ENCODE results near the gene TP73.

The TP73 gene

DNA sequence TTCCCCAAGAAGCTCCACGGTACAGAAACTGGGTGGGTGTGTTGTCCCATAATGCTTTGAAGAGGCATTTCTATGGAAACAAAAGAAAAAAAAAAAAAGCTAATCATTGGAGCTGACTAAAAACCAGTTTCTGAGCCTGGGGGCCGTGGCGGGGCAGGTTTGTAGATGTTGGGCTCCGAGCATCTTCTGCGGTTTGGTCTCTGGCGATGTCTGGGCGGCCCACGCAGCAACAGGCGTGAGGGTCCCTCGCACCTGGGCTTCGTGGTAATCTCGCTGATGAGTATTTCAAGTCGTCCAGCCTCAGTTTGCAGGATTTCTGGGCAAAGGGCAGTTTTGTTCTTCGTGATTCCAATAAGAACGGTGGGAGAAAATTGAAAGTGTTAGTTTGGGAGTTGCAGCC is 6.8 kb downstream of the TP73 start:
- CTCF ChIA-PET: interaction anchor here (0.5 to 1.2 kb wide), 2 partner anchors 66 to 126 kb away, joined by 3 to 5 read pairs; no protein-coding TSS in a partner anchor
- no peak for DNase-seq (ENCODE audit: extremely low spot score)
- POLR2A ChIA-PET: no interaction called here
- TF ChIP-seq, protein P1, sequence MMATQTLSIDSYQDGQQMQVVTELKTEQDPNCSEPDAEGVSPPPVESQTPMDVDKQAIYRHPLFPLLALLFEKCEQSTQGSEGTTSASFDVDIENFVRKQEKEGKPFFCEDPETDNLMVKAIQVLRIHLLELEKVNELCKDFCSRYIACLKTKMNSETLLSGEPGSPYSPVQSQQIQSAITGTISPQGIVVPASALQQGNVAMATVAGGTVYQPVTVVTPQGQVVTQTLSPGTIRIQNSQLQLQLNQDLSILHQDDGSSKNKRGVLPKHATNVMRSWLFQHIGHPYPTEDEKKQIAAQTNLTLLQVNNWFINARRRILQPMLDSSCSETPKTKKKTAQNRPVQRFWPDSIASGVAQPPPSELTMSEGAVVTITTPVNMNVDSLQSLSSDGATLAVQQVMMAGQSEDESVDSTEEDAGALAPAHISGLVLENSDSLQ (IDR thresholded peaks at IDR 0.05): no peak
- TF ChIP-seq FOXA1 (IDR thresholded peaks at IDR 0.05) (no peak), ZNF384 (IDR thresholded peaks at IDR 0.05) (no peak), FOXM1 (IDR thresholded peaks at IDR 0.05; ENCODE audit: borderline replicate concordance) (no peak), HDGF (IDR thresholded peaks at IDR 0.05; ENCODE audit: borderline replicate concordance) (no peak), CTBP1 (IDR thresholded peaks at IDR 0.05; ENCODE audit: borderline replicate concordance) (no peak), L3MBTL2 (conservative IDR thresholded peaks at IDR 0.05) (no peak), LEF1 (IDR thresholded peaks at IDR 0.05; ENCODE audit: borderline replicate concordance) (no peak), SP1 (IDR thresholded peaks at IDR 0.05) (no peak), TARDBP (IDR thresholded peaks at IDR 0.05) (no peak), FOXK2 (IDR thresholded peaks at IDR 0.05) (no peak), ARNT (IDR thresholded peaks at IDR 0.05) (no peak), NFRKB (IDR thresholded peaks at IDR 0.05) (no peak), BHLHE40 (IDR thresholded peaks at IDR 0.05; ENCODE audit: borderline replicate concordance) (no peak), SUZ12 (IDR thresholded peaks at IDR 0.05) (no peak), ELF4 (IDR thresholded peaks at IDR 0.05) (no peak)

DNA sequence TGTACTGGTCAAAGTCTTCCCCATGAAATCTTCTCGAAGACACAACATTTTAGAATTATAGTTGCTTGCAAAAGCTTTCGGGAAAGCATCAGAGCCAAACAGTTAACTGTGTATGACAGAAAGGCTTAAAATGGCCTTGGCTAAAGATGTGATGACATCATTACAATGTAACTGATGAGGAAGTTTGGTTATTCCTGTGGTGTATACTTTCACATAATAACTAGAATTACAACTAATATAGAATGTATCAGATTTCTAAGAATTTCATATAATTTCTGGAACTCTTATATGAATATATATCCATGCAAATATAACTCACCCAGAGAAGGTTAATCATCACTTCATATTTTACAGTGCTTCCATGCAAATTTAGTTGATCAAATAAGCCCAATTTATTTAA is 8.4 kb downstream of the TP73 start:
- TF ChIP-seq SUZ12 (IDR thresholded peaks at IDR 0.05): no peak
- no peak for TF ChIP-seq ZNF384 (IDR thresholded peaks at IDR 0.05)
- TF ChIP-seq BHLHE40 (IDR thresholded peaks at IDR 0.05; ENCODE audit: borderline replicate concordance): no peak
- TF ChIP-seq NFRKB (IDR thresholded peaks at IDR 0.05): no peak
- no peak for TF ChIP-seq FOXK2 (IDR thresholded peaks at IDR 0.05)
- TF ChIP-seq SP1 (IDR thresholded peaks at IDR 0.05): no peak
- TF ChIP-seq FOXA1 (IDR thresholded peaks at IDR 0.05): no peak
- TF ChIP-seq, protein P1 (IDR thresholded peaks at IDR 0.05): no peak
- TF ChIP-seq HDGF (IDR thresholded peaks at IDR 0.05; ENCODE audit: borderline replicate concordance): no peak
- no peak for TF ChIP-seq ARNT (IDR thresholded peaks at IDR 0.05)
- CTCF ChIA-PET: no interaction called here
- POLR2A ChIA-PET: no interaction called here
- DNase-seq (ENCODE audit: extremely low spot score): no peak

DNA sequence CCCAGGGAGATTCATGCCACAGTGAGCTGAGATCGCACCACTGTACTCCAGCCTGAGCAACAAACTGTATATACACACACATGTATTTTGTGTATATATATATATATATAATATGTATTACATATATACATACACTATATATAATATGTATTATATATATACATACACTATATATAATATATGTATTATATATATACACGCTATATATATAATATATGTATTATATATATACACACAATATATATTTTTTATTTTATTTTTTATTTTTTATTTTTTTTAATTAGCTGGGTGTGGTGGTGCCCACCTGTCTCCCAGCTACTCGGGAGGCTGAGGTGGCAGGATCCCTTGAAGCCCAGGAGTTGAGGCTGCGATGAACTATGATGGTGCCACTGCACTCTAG is 9.3 kb downstream of the TP73 start:
- ChIA-PET POLR2A (interaction anchor here (1.0 kb wide), 1 partner anchor 8 kb away, joined by 3 read pairs; no protein-coding TSS in a partner anchor), CTCF (interaction anchor here (1.2 kb wide), 1 partner anchor 63 kb away, joined by 3 read pairs; no protein-coding TSS in a partner anchor)
- TF ChIP-seq ELF4 (IDR thresholded peaks at IDR 0.05) (no peak), BHLHE40 (IDR thresholded peaks at IDR 0.05; ENCODE audit: borderline replicate concordance) (no peak), SUZ12 (IDR thresholded peaks at IDR 0.05) (no peak), ARNT (IDR thresholded peaks at IDR 0.05) (no peak), HDGF (IDR thresholded peaks at IDR 0.05; ENCODE audit: borderline replicate concordance) (no peak), SP1 (IDR thresholded peaks at IDR 0.05) (no peak), TARDBP (IDR thresholded peaks at IDR 0.05) (no peak)
- no peak for DNase-seq (ENCODE audit: extremely low spot score)

DNA sequence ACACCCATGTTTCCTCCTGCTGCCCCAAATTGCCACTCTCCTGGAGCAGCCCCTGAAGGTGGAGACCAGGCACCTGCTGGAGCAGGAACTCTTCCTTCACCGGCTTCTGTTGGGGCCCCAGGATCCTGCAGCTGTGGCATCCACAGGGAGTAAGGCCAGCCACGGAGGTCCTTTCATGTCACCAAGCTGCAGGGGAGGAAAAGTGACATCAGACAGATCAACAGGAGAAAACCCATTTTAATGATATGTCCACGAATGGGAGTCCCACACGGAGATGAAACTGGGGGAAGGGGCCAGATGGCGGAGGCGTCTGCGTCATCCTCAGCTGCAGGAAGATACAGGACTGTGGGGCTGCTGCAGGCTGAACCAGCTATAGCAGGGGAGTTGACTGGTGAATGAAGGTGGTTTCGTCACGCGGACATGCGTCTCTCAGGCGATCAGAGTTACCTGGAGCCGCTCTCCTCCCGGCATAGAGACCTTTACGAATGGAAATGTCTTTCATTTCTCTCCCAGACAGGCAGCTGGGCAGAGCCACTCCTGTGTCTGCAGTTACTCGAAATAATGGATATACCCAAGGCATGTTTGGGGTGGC is 9.9 kb downstream of the TP73 start:
- no peak for DNase-seq (ENCODE audit: extremely low spot score)
- CTCF ChIA-PET: interaction anchor here (1.2 kb wide), 1 partner anchor 62 kb away, joined by 3 read pairs; no protein-coding TSS in a partner anchor
- POLR2A ChIA-PET: interaction anchor here (1.0 kb wide), 1 partner anchor 9 kb away, joined by 3 read pairs; no protein-coding TSS in a partner anchor
- no peak for TF ChIP-seq CTBP1 (IDR thresholded peaks at IDR 0.05; ENCODE audit: borderline replicate concordance)
- TF ChIP-seq FOXM1 (IDR thresholded peaks at IDR 0.05; ENCODE audit: borderline replicate concordance): no peak
- no peak for TF ChIP-seq ZNF384 (IDR thresholded peaks at IDR 0.05)
- TF ChIP-seq HDGF (IDR thresholded peaks at IDR 0.05; ENCODE audit: borderline replicate concordance): no peak
- TF ChIP-seq, protein P1 (IDR thresholded peaks at IDR 0.05): no peak

DNA sequence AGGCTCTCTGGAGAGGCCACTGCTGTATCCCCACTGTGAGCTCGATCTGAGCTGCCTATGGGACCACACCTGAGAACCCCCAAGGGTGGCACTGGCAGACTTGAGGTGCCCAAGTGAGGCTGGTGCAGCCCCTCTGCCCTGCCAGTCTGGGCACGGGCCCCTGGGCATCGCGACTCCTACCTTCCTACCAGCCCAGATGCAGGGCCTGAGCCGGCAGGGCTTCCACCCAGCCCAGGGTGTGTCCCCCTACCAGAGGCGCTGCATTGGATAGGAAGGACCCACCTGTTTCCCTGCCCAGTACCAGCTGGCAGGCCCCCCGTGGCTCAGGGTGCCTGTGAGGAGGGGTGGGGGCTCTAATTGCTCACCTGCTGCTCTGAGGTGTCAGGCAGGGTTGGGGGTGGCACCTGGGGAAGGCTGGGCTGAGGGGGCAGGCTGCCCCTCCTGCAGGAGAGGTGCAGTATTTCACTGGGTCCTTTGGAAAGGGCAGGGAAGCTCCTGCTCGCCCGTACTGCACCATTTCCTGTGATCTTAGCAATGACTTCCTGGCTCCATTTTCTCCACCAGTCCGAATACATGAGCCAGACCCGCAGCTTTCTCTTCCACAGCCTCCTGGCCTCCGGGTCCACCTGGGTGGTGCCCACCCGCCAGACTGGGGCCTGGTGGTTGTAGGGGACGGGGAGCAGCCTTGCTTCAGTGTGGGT is 11.8 kb downstream of the TP73 start:
- POLR2A ChIA-PET: interaction anchor here (1.2 kb wide), 1 partner anchor 11 kb away, joined by 3 read pairs; the partner anchor contains the start of gene TP73
- CTCF ChIA-PET: interaction anchor here (0.6 kb wide), 1 partner anchor 65 kb away, joined by 3 read pairs; no protein-coding TSS in a partner anchor
- TF ChIP-seq LEF1 (IDR thresholded peaks at IDR 0.05; ENCODE audit: borderline replicate concordance): no peak
- TF ChIP-seq, protein P1 (IDR thresholded peaks at IDR 0.05): no peak
- no peak for DNase-seq (ENCODE audit: extremely low spot score)

Data from HEK293T (cell line).